Tibial nerve (tissue), 3 donors: ENCODE data around the gene ZC3HAV1L.

ENCODE experiments used
- CTCF ChIP-seq, 5 experiments: fragments of 200-600 bp in 3 of 5; fragments of 450-650 bp in 2 of 5; sonication (generic) in 3 of 5; IDR thresholded peaks; one replicate each; pipeline ENCODE4 v1.5.1; 2016 to 2019; ENCODE audit warnings: antibody characterized with exemption in 5 of 5, mild to moderate bottlenecking in 3 of 5, moderate library complexity in 2 of 5
- POLR2A ChIP-seq, 2 donors: fragments of 450-650 bp; IDR thresholded peaks; one replicate each; pipeline ENCODE4 v1.6.1; 2017; ENCODE audit warnings: antibody characterized with exemption in 2 of 2, mild to moderate bottlenecking in 2 of 2, moderate library complexity in 2 of 2

- no peak for TF ChIP-seq CTCF (IDR thresholded peaks at IDR 0.05)
- no peak for TF ChIP-seq POLR2A (IDR thresholded peaks at IDR 0.05)
Measured at GRCh38 chr7:139066315-139066714, 30.5 kb upstream of the ZC3HAV1L start.
